Spleen (tissue), 7 donors: ENCODE data around the gene TRIM29.

Experiments
- CTCF ChIP-seq, 11 experiments: fragments of 200-600 bp in 7 of 11; fragments of 450-650 bp in 4 of 11; sonication (generic) in 4 of 11; IDR thresholded peaks in 8 of 11; conservative IDR thresholded peaks in 3 of 11; 1 replicate in 7 of 11; 2 replicates in 4 of 11; pipeline versions ENCODE4 v1.4.0 to v1.8.0; 2016 to 2021; ENCODE audit warnings: antibody characterized with exemption in 11 of 11, inconsistent platforms in 4 of 11, mild to moderate bottlenecking in 1 of 11
- POLR2AphosphoS5 ChIP-seq, 3 donors: sonication (generic); formaldehyde crosslinking; IDR thresholded peaks; one replicate each; pipeline ENCODE4 v1.5.1; 2017; ENCODE audit warnings: antibody characterized with exemption in 3 of 3
- donor health status: DM: no; HTN: no; CAD: no; lungs with moderate emphysema.
- donor health status: DM: no; HTN: no; CAD: no.
- donor health status: DM: no; HTN: no; CAD: no.

GRCh38 chr11:120147950-120148270, 10.0 kb upstream of the TRIM29 start:
- TF ChIP-seq CTCF (IDR thresholded peaks at IDR 0.05 in 8 of 11, conservative IDR thresholded peaks at IDR 0.05 in 3 of 11) (no peak), POLR2AphosphoS5 (IDR thresholded peaks at IDR 0.05) (no peak)
